HepG2 (cell line): ENCODE results near the gene PPIB. TPM values are rescaled to one million over a fixed set of nuclear protein-coding genes. Genes with fewer than 3 reads are reported as not detected.

ENCODE experiments used
- BCL6 ChIP-seq: IDR thresholded peaks from 2 replicates; pipeline ENCODE4 v1.6.1; 2016; ENCODE audit warnings: missing genetic modification reagents, missing compliant biosample characterization
- BORCS8-MEF2B ChIP-seq: sonication (generic); formaldehyde crosslinking; IDR thresholded peaks from 2 replicates; pipeline ENCODE4 v1.8.0; 2022; ENCODE audit warnings: mild to moderate bottlenecking, missing genetic modification reagents
- EHMT2 ChIP-seq: fragments of 200-600 bp; sonication (generic); IDR thresholded peaks from 2 replicates; pipeline ENCODE4 v1.7.0; 2017; ENCODE audit warnings: antibody characterized with exemption, low read depth, low read length, borderline replicate concordance
- GABPA ChIP-seq, 2 experiments: IDR thresholded peaks; 2 replicates each; pipeline ENCODE4 v1.6.1; 2011 to 2016; ENCODE audit warnings: low read depth in 2 of 2, low read length in 1 of 2, missing biosample characterization in 1 of 2, missing genetic modification characterization in 1 of 2
- HINFP ChIP-seq: sonication (generic); formaldehyde crosslinking; IDR thresholded peaks from 2 replicates; pipeline ENCODE4 v1.4.0; 2020; ENCODE audit warnings: low read depth, mild to moderate bottlenecking, missing genetic modification reagents
- HIVEP1 ChIP-seq: sonication (generic); formaldehyde crosslinking; IDR thresholded peaks from 2 replicates; pipeline ENCODE4 v1.4.0; 2020; ENCODE audit warnings: mild to moderate bottlenecking, missing genetic modification reagents
- HOXA3 ChIP-seq: sonication (generic); formaldehyde crosslinking; IDR thresholded peaks from 2 replicates; pipeline ENCODE4 v1.5.0; 2020; ENCODE audit warnings: missing genetic modification reagents
- IKZF1 ChIP-seq: fragments of 450-650 bp; IDR thresholded peaks from 2 replicates; pipeline ENCODE4 v1.7.1; 2016
- KLF11 ChIP-seq: IDR thresholded peaks from 2 replicates; pipeline ENCODE4 v1.6.1; 2016; ENCODE audit warnings: missing compliant biosample characterization
- MAZ ChIP-seq, 2 experiments: sonication (generic) in 1 of 2; formaldehyde crosslinking in 1 of 2; IDR thresholded peaks; 2 replicates each; pipeline versions ENCODE4 v1.5.0 to v1.6.1; 2012 to 2020; ENCODE audit warnings: low read depth in 2 of 2, mild to moderate bottlenecking in 2 of 2, borderline replicate concordance in 1 of 2, improper control_type of control experiment in 1 of 2, low read length in 1 of 2, missing genetic modification reagents in 1 of 2, moderate library complexity in 1 of 2
- MBD4 ChIP-seq: IDR thresholded peaks from 2 replicates; pipeline ENCODE4 v1.6.1; 2012; ENCODE audit warnings: low read length, inconsistent platforms, borderline replicate concordance
- MTF2 ChIP-seq: sonication (generic); formaldehyde crosslinking; IDR thresholded peaks from 2 replicates; pipeline ENCODE4 v1.5.0; 2020; ENCODE audit warnings: missing genetic modification reagents, borderline replicate concordance
- MZF1 ChIP-seq: sonication (generic); formaldehyde crosslinking; IDR thresholded peaks from 2 replicates; pipeline ENCODE4 v1.8.1; 2023; ENCODE audit warnings: mild to moderate bottlenecking, missing genetic modification reagents, borderline replicate concordance
- NCOA1 ChIP-seq: sonication (generic); formaldehyde crosslinking; IDR thresholded peaks from 2 replicates; pipeline ENCODE4 v1.9.0; 2021; ENCODE audit warnings: missing genetic modification reagents
- NFE2L1 ChIP-seq: sonication (generic); formaldehyde crosslinking; IDR thresholded peaks from 2 replicates; pipeline ENCODE4 v1.4.0; 2020; ENCODE audit warnings: missing genetic modification reagents, mild to moderate bottlenecking, borderline replicate concordance
- SKI ChIP-seq: fragments of 450-650 bp; IDR thresholded peaks from one replicate; pipeline ENCODE4 v1.6.1; 2018; ENCODE audit warnings: mild to moderate bottlenecking; ENCODE audit not compliant: partially characterized antibody
- SMAD3 ChIP-seq: sonication (generic); formaldehyde crosslinking; IDR thresholded peaks from 2 replicates; pipeline ENCODE4 v1.4.0; 2020; ENCODE audit warnings: missing genetic modification reagents
- TBL1XR1 ChIP-seq: fragments of 150-350 bp; IDR thresholded peaks from 2 replicates; pipeline ENCODE4 v1.6.1; 2014; ENCODE audit warnings: borderline replicate concordance, low read length; ENCODE audit not compliant: partially characterized antibody
- ZNF17 ChIP-seq: sonication (generic); formaldehyde crosslinking; IDR thresholded peaks from 2 replicates; pipeline ENCODE4 v1.5.0; 2020; ENCODE audit warnings: mild to moderate bottlenecking, missing genetic modification reagents
- ZNF274 ChIP-seq: sonication (generic); formaldehyde crosslinking; IDR thresholded peaks from 2 replicates; pipeline ENCODE4 v1.5.1; 2020; ENCODE audit warnings: mild to moderate bottlenecking, missing genetic modification reagents
- ZNF329 ChIP-seq: sonication (generic); formaldehyde crosslinking; IDR thresholded peaks from 2 replicates; pipeline ENCODE4 v1.9.0; 2021; ENCODE audit warnings: low read depth, mild to moderate bottlenecking, missing genetic modification reagents
- ZNF512 ChIP-seq: sonication (generic); formaldehyde crosslinking; IDR thresholded peaks from 2 replicates; pipeline ENCODE4 v1.4.0; 2020; ENCODE audit warnings: mild to moderate bottlenecking, missing genetic modification reagents
- ZNF878 ChIP-seq: sonication (generic); formaldehyde crosslinking; IDR thresholded peaks from 2 replicates; pipeline ENCODE4 v1.8.1; 2023; ENCODE audit warnings: mild to moderate bottlenecking, missing genetic modification reagents, moderate library complexity
- ZSCAN31 ChIP-seq: sonication (generic); formaldehyde crosslinking; IDR thresholded peaks from 2 replicates; pipeline ENCODE4 v1.5.0; 2020; ENCODE audit warnings: low read depth, mild to moderate bottlenecking, missing genetic modification reagents
- polyA plus RNA-seq, 8 experiments: library from polyadenylated mRNA; depleted of rRNA in 3 of 8; stranded (reverse) in 7 of 8; unstranded in 1 of 8; fragments of >200 nt; fragmentation: Illumina TruSeq in 4 of 8; extraction: Trizol in 4 of 8; gene quantifications; 2 replicates each; pipeline versions ENCODE4 v1.2.1 to v1.2.3, GENCODE V29; 2011 to 2016; ENCODE audit warnings: low read depth in 4 of 8, missing spikeins in 1 of 8, mixed read lengths in 1 of 8; ENCODE audit not compliant: insufficient read depth in 1 of 8
- total RNA-seq, 5 experiments: library from RNA; depleted of rRNA; stranded (reverse); fragments of >200 nt; fragmentation: Illumina TruSeq; extraction: Trizol; gene quantifications; 2 replicates each; pipeline ENCODE4 v1.2.3, GENCODE V29; 2016; ENCODE audit warnings: low read depth in 1 of 5
- TF ChIP-seq, protein P1 (sequence below): IDR thresholded peaks from 2 replicates; pipeline ENCODE4 v1.6.1; 2016

The PPIB gene
- total and polyA plus RNA-seq, 2 of the 13 experiments (the other 11 are each of a cell fraction or from before 2014, with no cell fraction given), result 780 to 882 TPM

GRCh38 chr15:64153480-64154367 is 9.1 kb downstream of the PPIB start (continued):
- TF ChIP-seq ZNF512 (no peak), MZF1 (CRISPR knock-in tag) (no peak), NFE2L1 (CRISPR knock-in tag) (no peak), ZNF878 (no peak), HOXA3 (CRISPR knock-in tag) (no peak), SMAD3 (CRISPR knock-in tag) (peak; percentile 55; the same call in 1 of the 2 replicates), ZSCAN31 (peak; percentile 83), SKI (no peak), ZNF329 (no peak), MAZ (IDR thresholded peaks at IDR 0.05; ENCODE audit: borderline replicate concordance, low read depth, low read length) (no peak), MAZ (CRISPR knock-in tag; IDR thresholded peaks at IDR 0.05; ENCODE audit: low read depth) (peak; percentile 15; the same call in 1 of the 2 replicates), NCOA1 (CRISPR knock-in tag) (no peak), GABPA (IDR thresholded peaks at IDR 0.05; ENCODE audit: low read depth, low read length) (no peak), GABPA (CRISPR knock-in tag; IDR thresholded peaks at IDR 0.05; ENCODE audit: low read depth) (no peak), BORCS8-MEF2B (CRISPR knock-in tag) (0 out of 2 replicates have a peak, but pooled peaks have one; percentile 14), ZNF17 (CRISPR knock-in tag) (no peak), ZNF274 (CRISPR knock-in tag) (no peak), HINFP (CRISPR knock-in tag) (no peak), HIVEP1 (CRISPR knock-in tag) (peak; percentile 19; the same call in 1 of the 2 replicates), MTF2 (no peak), MBD4 (no peak), IKZF1 (no peak), BCL6 (CRISPR knock-in tag) (no peak), EHMT2 (no peak), KLF11 (no peak), TBL1XR1 (no peak)
- TF ChIP-seq, protein P1, sequence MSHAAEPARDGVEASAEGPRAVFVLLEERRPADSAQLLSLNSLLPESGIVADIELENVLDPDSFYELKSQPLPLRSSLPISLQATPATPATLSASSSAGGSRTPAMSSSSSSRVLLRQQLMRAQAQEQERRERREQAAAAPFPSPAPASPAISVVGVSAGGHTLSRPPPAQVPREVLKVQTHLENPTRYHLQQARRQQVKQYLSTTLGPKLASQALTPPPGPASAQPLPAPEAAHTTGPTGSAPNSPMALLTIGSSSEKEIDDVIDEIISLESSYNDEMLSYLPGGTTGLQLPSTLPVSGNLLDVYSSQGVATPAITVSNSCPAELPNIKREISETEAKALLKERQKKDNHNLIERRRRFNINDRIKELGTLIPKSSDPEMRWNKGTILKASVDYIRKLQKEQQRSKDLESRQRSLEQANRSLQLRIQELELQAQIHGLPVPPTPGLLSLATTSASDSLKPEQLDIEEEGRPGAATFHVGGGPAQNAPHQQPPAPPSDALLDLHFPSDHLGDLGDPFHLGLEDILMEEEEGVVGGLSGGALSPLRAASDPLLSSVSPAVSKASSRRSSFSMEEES (CRISPR knock-in tag), result no peak
